ENCODE data around the gene PSMB10. TPM values are rescaled to one million over a fixed set of nuclear protein-coding genes. Genes with fewer than 3 reads are reported as not detected.
A peak's percentile ranks its signal among the peaks of the same experiment; 100 is the strongest.

PSMB10 gene
- total RNA-seq, 1 donor from 2014 or later: 35.8 TPM

GRCh38 chr16:67922740-67923139 is 13.9 kb downstream of the PSMB10 start:
- Mint-ChIP-seq H3K4me1 (ENCODE audit: low read depth, unreplicated experiment) (peaks cover 18% of the 10 kb centered on the region), H3K4me3 (ENCODE audit: unreplicated experiment) (no peak overlapping the region), H3K9me3 (ENCODE audit: unreplicated experiment) (no peaks in the 10 kb centered on the region), H3K27ac (ENCODE audit: unreplicated experiment) (no peak overlapping the region), H3K27me3 (ENCODE audit: low read depth, unreplicated experiment) (no peaks in the 10 kb centered on the region), H3K36me3 (ENCODE audit: low read depth, unreplicated experiment) (peaks cover 6% of the 10 kb centered on the region)
- Histone ChIP-seq H3K9me3 (ENCODE audit: insufficient read depth, low read depth, low read length) (no peaks in the 10 kb centered on the region), H3K4me2 (ENCODE audit: low read length) (no peak overlapping the region), H3K27ac (ENCODE audit: low read depth, low read length) (no peak overlapping the region), H3K9ac (ENCODE audit: low read length) (no peak overlapping the region), H3K4me1 (ENCODE audit: insufficient read depth, low read length) (peaks cover 7% of the 10 kb centered on the region), H3K79me2 (ENCODE audit: insufficient read depth, low read length) (peaks cover 20% of the 10 kb centered on the region), H3K36me3 (ENCODE audit: insufficient read depth, low read length) (no peaks in the 10 kb centered on the region), H3K4me3 (ENCODE audit: insufficient read depth, low read depth, low read length) (no peak overlapping the region), H4K20me1 (ENCODE audit: insufficient read depth, low read length) (peaks cover 90% of the 10 kb centered on the region), H2AFZ (ENCODE audit: low read depth, low read length) (no peak overlapping the region), H3K27me3 (ENCODE audit: insufficient read depth, low read length) (no peaks in the 10 kb centered on the region)
- no peak for TF ChIP-seq CTCF (IDR thresholded peaks at IDR 0.05; ENCODE audit: insufficient read depth, low read depth, low read length)
- FAIRE-seq (no peak), DNase-seq (ENCODE audit: low read depth) (no peak)

DNA sequence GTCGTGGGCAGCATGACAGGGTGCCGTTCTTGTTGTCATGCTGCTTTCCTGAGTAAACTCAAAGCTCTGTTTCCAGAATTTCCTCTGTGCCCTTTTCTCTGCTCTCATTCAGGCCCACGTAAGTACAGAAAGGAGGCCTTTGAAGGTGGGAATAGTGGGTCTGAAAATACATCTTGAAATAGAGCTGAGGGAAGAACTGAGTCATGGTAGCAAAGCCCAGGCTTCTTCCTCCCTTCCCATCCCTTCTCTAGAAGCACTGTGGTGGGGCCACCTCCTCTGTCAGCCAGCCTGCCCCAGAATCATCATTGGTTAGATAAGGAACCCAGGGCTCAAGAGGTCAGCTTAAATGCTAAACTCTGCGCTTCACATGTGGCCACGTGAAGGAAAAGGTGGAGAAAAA is 14.4 kb downstream of the PSMB10 start:
- H3K4me3 Mint-ChIP-seq (ENCODE audit: unreplicated experiment): no peak overlapping the region
- H3K4me3 ChIP-seq (ENCODE audit: insufficient read depth, low read depth, low read length): no peak overlapping the region
- H3K9ac ChIP-seq (ENCODE audit: low read length): no peak overlapping the region
- TF ChIP-seq CTCF (IDR thresholded peaks at IDR 0.05; ENCODE audit: insufficient read depth, low read depth, low read length) (no peak), EZH2 (IDR thresholded peaks at IDR 0.05; ENCODE audit: insufficient read depth, low read length) (no peak)
- FAIRE-seq: no peak
- no peak for DNase-seq (ENCODE audit: low read depth)
- no peaks in the 10 kb centered on the region for H3K9me3 ChIP-seq (ENCODE audit: insufficient read depth, low read depth, low read length)
- H3K4me2 ChIP-seq (ENCODE audit: low read length): no peak overlapping the region
- H3K27me3 Mint-ChIP-seq (ENCODE audit: low read depth, unreplicated experiment): no peaks in the 10 kb centered on the region
- H3K36me3 ChIP-seq (ENCODE audit: insufficient read depth, low read length): no peaks in the 10 kb centered on the region
- peaks cover 24% of the 10 kb centered on the region for H3K79me2 ChIP-seq (ENCODE audit: insufficient read depth, low read length)
- H2AFZ ChIP-seq (ENCODE audit: low read depth, low read length): no peak overlapping the region
- H4K20me1 ChIP-seq (ENCODE audit: insufficient read depth, low read length): peaks cover 90% of the 10 kb centered on the region
- H3K4me1 ChIP-seq (ENCODE audit: insufficient read depth, low read length): peaks cover 12% of the 10 kb centered on the region
- H3K27ac Mint-ChIP-seq (ENCODE audit: unreplicated experiment): peak overlapping the region; percentile 42
- no peak overlapping the region for H3K27ac ChIP-seq (ENCODE audit: low read depth, low read length)
- H3K9me3 Mint-ChIP-seq (ENCODE audit: unreplicated experiment): no peaks in the 10 kb centered on the region
- H3K4me1 Mint-ChIP-seq (ENCODE audit: low read depth, unreplicated experiment): peaks cover 24% of the 10 kb centered on the region
- peaks cover 6% of the 10 kb centered on the region for H3K36me3 Mint-ChIP-seq (ENCODE audit: low read depth, unreplicated experiment)
- H3K27me3 ChIP-seq (ENCODE audit: insufficient read depth, low read length): no peaks in the 10 kb centered on the region

GRCh38 chr16:67919622-67920221 is 16.9 kb downstream of the PSMB10 start:
- H3K36me3 Mint-ChIP-seq (ENCODE audit: low read depth, unreplicated experiment): peaks cover 6% of the 10 kb centered on the region
- FAIRE-seq: no peak
- H3K79me2 ChIP-seq (ENCODE audit: insufficient read depth, low read length): peaks cover 32% of the 10 kb centered on the region

More at GRCh38 chr16:67919622-67920221, 16.9 kb downstream of the PSMB10 start:
- Histone ChIP-seq H3K27me3 (ENCODE audit: insufficient read depth, low read length) (no peaks in the 10 kb centered on the region), H3K9me3 (ENCODE audit: insufficient read depth, low read depth, low read length) (no peaks in the 10 kb centered on the region), H3K4me2 (ENCODE audit: low read length) (no peak overlapping the region), H2AFZ (ENCODE audit: low read depth, low read length) (no peak overlapping the region), H3K27ac (ENCODE audit: low read depth, low read length) (no peak overlapping the region), H4K20me1 (ENCODE audit: insufficient read depth, low read length) (peaks cover 93% of the 10 kb centered on the region), H3K4me3 (ENCODE audit: insufficient read depth, low read depth, low read length) (no peak overlapping the region), H3K36me3 (ENCODE audit: insufficient read depth, low read length) (no peaks in the 10 kb centered on the region), H3K9ac (ENCODE audit: low read length) (no peak overlapping the region), H3K4me1 (ENCODE audit: insufficient read depth, low read length) (peaks cover 18% of the 10 kb centered on the region)
- H3K4me3 Mint-ChIP-seq (ENCODE audit: unreplicated experiment): no peak overlapping the region
- peaks cover 39% of the 10 kb centered on the region for H3K4me1 Mint-ChIP-seq (ENCODE audit: low read depth, unreplicated experiment)
- H3K27me3 Mint-ChIP-seq (ENCODE audit: low read depth, unreplicated experiment): no peaks in the 10 kb centered on the region
- TF ChIP-seq EZH2 (IDR thresholded peaks at IDR 0.05; ENCODE audit: insufficient read depth, low read length): no peak
- no peak for TF ChIP-seq CTCF (IDR thresholded peaks at IDR 0.05; ENCODE audit: insufficient read depth, low read depth, low read length)
- H3K9me3 Mint-ChIP-seq (ENCODE audit: unreplicated experiment): no peaks in the 10 kb centered on the region
- peak overlapping the region; percentile 66 for H3K27ac Mint-ChIP-seq (ENCODE audit: unreplicated experiment)
- no peak for DNase-seq (ENCODE audit: low read depth)
